ENCODE measurements around the gene ZCCHC4. TPM values are rescaled to one million over a fixed set of nuclear protein-coding genes. Genes with fewer than 3 reads are reported as not detected.

The ZCCHC4 gene
- total and polyA plus RNA-seq, 8 donors: 2.6 to 30.9 (median 6.0) TPM

GRCh38 chr4:25347971-25348370 lies 35.4 kb downstream of the ZCCHC4 start:
- TF ChIP-seq CTCF (IDR thresholded peaks at IDR 0.05): no peak
- no peak for TF ChIP-seq POLR2AphosphoS5 (IDR thresholded peaks at IDR 0.05)
- TF ChIP-seq EP300 (IDR thresholded peaks at IDR 0.05): no peak
- TF ChIP-seq POLR2A (IDR thresholded peaks at IDR 0.05): no peak
- peaks cover 0 to 7% (median 0%) of the 10 kb centered on the region in 4 donors for H3K4me1 ChIP-seq
- no peaks in the 10 kb centered on the region for H3K27me3 ChIP-seq
- 69 to 97% (median 79%) methylated on average over 2 of the region's 2 CpGs for WGBS, 5 donors
- intact Hi-C loops (cut with DNase I; ENCODE audit: low total_unique reads): no loop called here
- peaks cover 0 to 32% (median 15%) of the 10 kb centered on the region in 4 donors for H3K36me3 ChIP-seq
- no peak overlapping the region for H3K27ac ChIP-seq
- no peak overlapping the region for H3K4me3 ChIP-seq
- no peaks in the 10 kb centered on the region for H3K9me3 ChIP-seq
- no peak for DNase-seq

- H3K4me3 ChIP-seq: no peak overlapping the region
- intact Hi-C loops (cut with DNase I; ENCODE audit: low total_unique reads): no loop called here
Measured at GRCh38 chr4:25350561-25350960, 38.0 kb downstream of the ZCCHC4 start.

DNA sequence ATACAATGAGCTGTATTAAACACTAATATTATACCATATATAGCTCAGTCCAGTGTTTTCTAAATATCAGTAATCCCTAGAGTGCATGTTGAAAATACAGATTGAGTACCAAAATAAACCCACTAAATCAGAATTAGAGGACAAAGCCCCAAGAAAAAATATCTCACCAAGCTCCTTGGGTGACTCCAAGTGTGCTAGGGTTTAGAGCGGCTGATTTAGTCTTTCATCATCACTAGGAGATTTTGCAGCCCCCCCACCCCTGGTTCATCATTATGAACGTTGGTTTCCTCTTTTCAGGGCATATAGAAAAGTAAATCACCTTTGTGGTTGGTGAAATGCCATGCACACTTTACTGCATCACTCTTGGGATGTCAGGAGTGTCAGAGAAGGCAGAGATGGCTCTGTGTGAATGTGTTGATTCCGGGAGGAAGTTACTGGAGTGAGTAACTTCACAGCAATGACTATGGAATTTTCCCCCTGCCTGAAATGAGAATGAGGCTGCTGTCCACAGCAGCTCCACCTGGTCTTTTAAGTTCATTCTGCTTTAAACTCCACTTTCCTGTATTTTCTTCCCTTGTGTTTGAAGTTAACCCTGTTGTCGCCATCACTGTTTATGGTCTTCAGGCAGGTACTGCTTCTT lies 39.3 kb downstream of the ZCCHC4 start:
- Histone ChIP-seq H3K36me3 (peaks cover 0 to 36% (median 15%) of the 10 kb centered on the region in 4 donors), H3K27me3 (no peaks in the 10 kb centered on the region), H3K4me3 (no peak overlapping the region), H3K9me3 (no peaks in the 10 kb centered on the region), H3K27ac (no peak overlapping the region), H3K4me1 (peaks cover 0 to 7% (median 0%) of the 10 kb centered on the region in 4 donors)
- WGBS, 5 donors: 83 to 91% (median 90%) methylated on average over 4 of the region's 4 CpGs
- no peak for TF ChIP-seq EP300 (IDR thresholded peaks at IDR 0.05)
- TF ChIP-seq CTCF (IDR thresholded peaks at IDR 0.05): no peak
- no peak for TF ChIP-seq POLR2A (IDR thresholded peaks at IDR 0.05)
- TF ChIP-seq POLR2AphosphoS5 (IDR thresholded peaks at IDR 0.05): no peak
- intact Hi-C loops (cut with DNase I; ENCODE audit: low total_unique reads): no loop called here
- DNase-seq: no peak

More at GRCh38 chr4:25350561-25350960, 38.0 kb downstream of the ZCCHC4 start:
- Histone ChIP-seq H3K9me3 (no peaks in the 10 kb centered on the region), H3K36me3 (peaks cover 0 to 36% (median 15%) of the 10 kb centered on the region in 4 donors), H3K27ac (no peak overlapping the region), H3K27me3 (no peaks in the 10 kb centered on the region), H3K4me1 (peaks cover 0 to 7% (median 0%) of the 10 kb centered on the region in 4 donors)
- TF ChIP-seq POLR2AphosphoS5 (IDR thresholded peaks at IDR 0.05) (no peak), EP300 (IDR thresholded peaks at IDR 0.05) (no peak), CTCF (IDR thresholded peaks at IDR 0.05) (no peak), POLR2A (IDR thresholded peaks at IDR 0.05) (no peak)
- no peak for DNase-seq
- 89 to 93% (median 90%) methylated on average over 2 of the region's 2 CpGs for WGBS, 5 donors

DNA sequence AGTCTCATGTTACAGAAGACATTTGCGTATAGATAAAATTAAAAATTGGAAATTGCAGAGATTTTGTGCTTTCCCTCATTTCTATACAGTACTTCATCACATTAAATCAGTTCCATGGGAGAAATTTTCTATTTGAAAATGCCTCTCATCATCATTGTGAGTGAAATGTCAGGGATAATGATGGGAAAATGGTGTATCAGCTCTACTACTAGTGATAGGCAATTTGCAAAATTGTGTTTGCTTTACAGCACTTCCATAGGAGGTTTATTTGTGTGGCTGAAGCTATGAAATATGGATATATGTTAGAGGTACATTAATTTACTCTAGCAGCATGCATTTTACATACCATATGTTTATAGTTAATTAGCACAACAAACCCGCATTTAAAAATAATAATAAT lies 43.5 kb downstream of the ZCCHC4 start:
- TF ChIP-seq CTCF (IDR thresholded peaks at IDR 0.05) (no peak), POLR2AphosphoS5 (IDR thresholded peaks at IDR 0.05) (no peak), POLR2A (IDR thresholded peaks at IDR 0.05) (no peak), EP300 (IDR thresholded peaks at IDR 0.05) (no peak)
- no peak overlapping the region for H3K27ac ChIP-seq
- no peak overlapping the region for H3K4me3 ChIP-seq
- H3K9me3 ChIP-seq: no peaks in the 10 kb centered on the region
- intact Hi-C loops (cut with DNase I; ENCODE audit: low total_unique reads): no loop called here
- DNase-seq: no peak
- no peaks in the 10 kb centered on the region for H3K4me1 ChIP-seq
- WGBS, 5 donors: 96 to 100% (median 97%) methylated on average over 2 of the region's 2 CpGs
- no peaks in the 10 kb centered on the region for H3K27me3 ChIP-seq
- H3K36me3 ChIP-seq: peaks cover 0 to 19% (median 11%) of the 10 kb centered on the region in 4 donors

Data from stomach (tissue), 9 donors.